Natural killer cell treated with Interleukin-12 subunit alpha and Interleukin-12 subunit beta and Interleukin-15 and Interleukin-18, amount 100 ng/mL, for 72 hours (primary cell): ENCODE measurements around the gene FGFBP2. TPM values are rescaled to one million over a fixed set of nuclear protein-coding genes. Genes with fewer than 3 reads are reported as not detected.

Experiments used
- ATAC-seq, 2 donors: fragments of 150-1000 bp; cut with Tn5 transposase in 1 of 2; sonication (Bioruptor Pico), chemical (Tn5 transposase) in 1 of 2; 2 replicates each; pipeline ENCODE4 v1.10.0; 2021
- DNase-seq: peaks from one replicate; pipeline ENCODE4 v3.0.0; 2022; ENCODE audit warnings: low spot score
- H3K27ac Mint-ChIP-seq, 2 donors: 1 replicate in 1 of 2; 2 replicates in 1 of 2; pipeline ENCODE4 v1.8.0; 2022; ENCODE audit warnings: mixed read lengths in 2 of 2, mild to moderate bottlenecking in 1 of 2, moderate library complexity in 1 of 2
- H3K27me3 Mint-ChIP-seq, 2 donors: 1 replicate in 1 of 2; 2 replicates in 1 of 2; pipeline ENCODE4 v1.8.0; 2022; ENCODE audit warnings: mixed read lengths in 2 of 2
- H3K36me3 Mint-ChIP-seq: one replicate; pipeline ENCODE4 v1.8.0; 2022; ENCODE audit warnings: mixed read lengths
- H3K4me1 Mint-ChIP-seq, 2 donors: 1 replicate in 1 of 2; 2 replicates in 1 of 2; pipeline ENCODE4 v1.8.0; 2022; ENCODE audit warnings: low read depth in 2 of 2, mixed read lengths in 2 of 2, mild to moderate bottlenecking in 1 of 2
- H3K4me3 Mint-ChIP-seq: one replicate; pipeline ENCODE4 v1.8.0; 2022; ENCODE audit warnings: mixed read lengths
- H3K9me3 Mint-ChIP-seq: 2 replicates; pipeline ENCODE4 v1.8.0; 2022; ENCODE audit warnings: mixed read lengths
- total RNA-seq, 2 donors: library from RNA; stranded (reverse); gene quantifications; one replicate each; pipeline ENCODE4 v1.2.3, GENCODE V29; 2022

The FGFBP2 gene
- total RNA-seq, 2 donors from 2014 or later: 5.1 to 12.4 TPM

DNA sequence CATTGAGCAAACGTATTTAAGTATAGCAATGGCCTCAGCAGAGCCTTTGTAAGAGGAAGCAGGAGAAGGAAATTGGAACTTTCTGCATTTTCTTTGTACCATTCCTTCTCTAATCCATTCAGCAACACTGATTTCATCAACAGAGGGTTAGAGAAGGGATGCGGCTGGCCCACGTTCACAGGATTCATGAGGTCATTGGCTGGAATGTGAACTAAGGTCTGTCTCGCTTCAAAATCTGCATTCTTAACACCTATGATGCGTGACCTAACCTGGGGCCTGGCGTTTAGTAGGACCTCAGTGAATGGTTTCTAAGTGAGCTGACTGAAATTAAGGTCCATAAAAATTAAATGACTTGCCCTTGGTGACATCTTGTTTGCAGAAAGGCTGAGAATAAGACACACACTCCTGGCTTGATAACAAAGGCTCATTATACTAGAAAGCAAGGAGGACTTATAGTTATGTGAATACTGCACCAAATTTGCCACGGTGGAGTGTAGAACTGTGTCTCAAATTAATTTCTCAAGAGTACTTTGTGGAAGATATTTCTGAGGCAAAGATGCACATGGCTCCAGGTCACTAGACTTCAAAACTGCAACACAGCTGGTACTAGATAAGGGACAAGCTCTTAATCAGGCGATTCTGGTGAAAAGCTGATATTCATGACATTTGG, 49.9 kb downstream of the FGFBP2 start:
- no peaks in the 10 kb centered on the region for H3K9me3 Mint-ChIP-seq
- peaks cover 21 to 33% of the 10 kb centered on the region in 2 donors for H3K4me1 Mint-ChIP-seq
- H3K4me3 Mint-ChIP-seq: no peak overlapping the region
- DNase-seq: no peak
- no peaks in the 10 kb centered on the region for H3K27me3 Mint-ChIP-seq
- no peak for ATAC-seq
- no peaks in the 10 kb centered on the region for H3K36me3 Mint-ChIP-seq
- H3K27ac Mint-ChIP-seq: no peak overlapping the region

DNA sequence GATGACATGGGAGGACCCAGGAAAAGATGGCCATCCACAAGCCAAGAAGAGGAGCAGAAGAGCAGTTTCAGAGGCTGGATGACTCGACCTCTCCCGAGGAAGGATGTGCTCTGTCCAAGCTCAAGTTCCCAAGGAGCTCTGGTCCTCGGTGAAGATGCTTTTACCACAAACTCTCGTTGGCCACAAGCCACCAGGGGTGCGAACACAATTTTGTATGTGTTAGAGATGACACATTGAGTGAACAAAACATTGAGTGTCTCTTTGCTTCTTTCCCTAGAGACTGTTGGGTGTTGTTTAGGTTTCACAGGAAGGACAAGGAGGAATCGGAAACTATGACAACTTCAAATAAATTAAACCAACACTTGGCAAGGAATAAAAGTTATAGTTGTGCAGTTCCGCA, 50.7 kb downstream of the FGFBP2 start:
- Mint-ChIP-seq H3K27me3 (no peaks in the 10 kb centered on the region), H3K4me1 (peaks cover 21 to 33% of the 10 kb centered on the region in 2 donors), H3K4me3 (peak overlapping the region; percentile 13), H3K27ac (peak overlapping the region in 1 of 2 donors; percentile 47), H3K36me3 (no peaks in the 10 kb centered on the region), H3K9me3 (no peaks in the 10 kb centered on the region)
- DNase-seq: peak; percentile 65
- ATAC-seq: peak; percentile 69 to 71

Other genes with a start within 250 kb of the FGFBP2 start
- 100 to 1,000 TPM in 1 of 2 donors, 10 to 100 TPM in 1; 94.7 to 179 TPM for gene CD38, start 184.8 kb downstream of the FGFBP2 start, total RNA-seq
- gene FGFBP1, start 24.4 kb downstream of the FGFBP2 start, total RNA-seq: not detected
- gene PROM1, start 120.8 kb upstream of the FGFBP2 start, total RNA-seq: under 1 TPM; 0.24 to 0.92 TPM